IPS-20b (cell line): ENCODE results near the gene TXNRD3.

Source experiments
- H3K27ac ChIP-seq: one replicate; pipeline ENCODE4 v1.5.1; 2013; ENCODE audit warnings: low read length
- H3K27me3 ChIP-seq: 2 replicates; pipeline ENCODE4 v1.6.1; 2013; ENCODE audit warnings: mild to moderate bottlenecking, low read length, inconsistent platforms; ENCODE audit not compliant: insufficient read depth
- H3K36me3 ChIP-seq: 2 replicates; pipeline ENCODE4 v1.6.1; 2013; ENCODE audit warnings: low read depth, mild to moderate bottlenecking, inconsistent platforms, low read length, moderate library complexity; ENCODE audit not compliant: insufficient read depth
- H3K4me1 ChIP-seq: 2 replicates; pipeline ENCODE4 v1.6.1; 2013; ENCODE audit warnings: mild to moderate bottlenecking, control low read depth, inconsistent platforms, low read length, moderate library complexity; ENCODE audit not compliant: insufficient read depth
- H3K4me3 ChIP-seq: 2 replicates; pipeline ENCODE4 v1.5.1; 2013; ENCODE audit warnings: mild to moderate bottlenecking, low read length, inconsistent platforms
- H3K9ac ChIP-seq: 2 replicates; pipeline ENCODE4 v1.6.1; 2013; ENCODE audit warnings: low read depth, mild to moderate bottlenecking, inconsistent platforms, low read length, moderate library complexity
- H3K9me3 ChIP-seq: 2 replicates; pipeline ENCODE4 v1.6.1; 2013; ENCODE audit warnings: mild to moderate bottlenecking, low read depth, low read length, inconsistent platforms; ENCODE audit not compliant: insufficient read depth

Gene TXNRD3

GRCh38 chr3:126654571-126655383 lies at the start of gene TXNRD3:
Gene TXNRD3 (minus strand): TSS chr3:126655124.
- H3K27ac ChIP-seq: no peak within 1 kb of the TSS
- H3K9ac ChIP-seq: peak within 1 kb of the TSS; percentile 63; the same call in 1 of the 2 replicates

GRCh38 chr3:126703512-126704493 lies 48.9 kb upstream of the TXNRD3 start, which contains the start of gene CHCHD6:
Gene CHCHD6 (plus strand): TSS chr3:126704240. CDS start chr3:126704313, 73 bp downstream.
- Histone ChIP-seq H3K27ac (no peak within 1 kb of the TSS), H3K9me3 (no peaks in the 10 kb centered on the region), H3K9ac (peak within 1 kb of the TSS; percentile 61; the same call in 1 of the 2 replicates), H3K4me3 (peak within 1 kb of the TSS; percentile 76), H3K4me1 (peaks cover 5% of the 10 kb centered on the region; the same call in 1 of the 2 replicates), H3K27me3 (peaks cover 30% of the 10 kb centered on the region), H3K36me3 (peaks cover 4% of the 10 kb centered on the region; the same call in 1 of the 2 replicates)

More at GRCh38 chr3:126654571-126655383, at the start of gene TXNRD3:
- H3K4me3 ChIP-seq: peak within 1 kb of the TSS; percentile 70
- H3K36me3 ChIP-seq: no peaks in the 10 kb centered on the region
- H3K4me1 ChIP-seq: no peaks in the 10 kb centered on the region
- H3K27me3 ChIP-seq: peaks cover 39% of the 10 kb centered on the region
- H3K9me3 ChIP-seq: 0 out of 2 replicates have a peak, but pooled peaks cover 6% of the 10 kb centered on the region

- no peak overlapping the region for H3K4me3 ChIP-seq
- H3K9me3 ChIP-seq: no peaks in the 10 kb centered on the region
- no peak overlapping the region for H3K27ac ChIP-seq
These were observed 44.1 kb upstream of the TXNRD3 start for GRCh38 chr3:126699011-126699410.

GRCh38 chr3:126696701-126697267 lies 41.9 kb upstream of the TXNRD3 start:
- no peaks in the 10 kb centered on the region for H3K27me3 ChIP-seq
- H3K9ac ChIP-seq: no peak overlapping the region
- no peak overlapping the region for H3K4me3 ChIP-seq
- no peaks in the 10 kb centered on the region for H3K4me1 ChIP-seq
- H3K9me3 ChIP-seq: no peaks in the 10 kb centered on the region
- no peaks in the 10 kb centered on the region for H3K36me3 ChIP-seq
- no peak overlapping the region for H3K27ac ChIP-seq

More at GRCh38 chr3:126699011-126699410, 44.1 kb upstream of the TXNRD3 start:
- Histone ChIP-seq H3K27me3 (peaks cover 18% of the 10 kb centered on the region), H3K9ac (no peak overlapping the region), H3K4me1 (no peaks in the 10 kb centered on the region), H3K36me3 (no peaks in the 10 kb centered on the region)

GRCh38 chr3:126693921-126694320 lies 39.0 kb upstream of the TXNRD3 start:
- no peaks in the 10 kb centered on the region for H3K4me1 ChIP-seq
- H3K27ac ChIP-seq: no peak overlapping the region
- H3K27me3 ChIP-seq: no peaks in the 10 kb centered on the region
- no peaks in the 10 kb centered on the region for H3K36me3 ChIP-seq
- no peak overlapping the region for H3K9ac ChIP-seq
- H3K9me3 ChIP-seq: no peaks in the 10 kb centered on the region
- no peak overlapping the region for H3K4me3 ChIP-seq

GRCh38 chr3:126692858-126693257 lies 37.9 kb upstream of the TXNRD3 start:
- Histone ChIP-seq H3K36me3 (no peaks in the 10 kb centered on the region), H3K9me3 (no peaks in the 10 kb centered on the region), H3K4me1 (no peaks in the 10 kb centered on the region), H3K27ac (no peak overlapping the region), H3K27me3 (no peaks in the 10 kb centered on the region), H3K4me3 (no peak overlapping the region), H3K9ac (no peak overlapping the region)

GRCh38 chr3:126691765-126692164 lies 36.8 kb upstream of the TXNRD3 start:
- Histone ChIP-seq H3K27ac (no peak overlapping the region), H3K9ac (no peak overlapping the region), H3K36me3 (no peaks in the 10 kb centered on the region), H3K4me1 (no peaks in the 10 kb centered on the region), H3K4me3 (no peak overlapping the region), H3K9me3 (no peaks in the 10 kb centered on the region), H3K27me3 (no peaks in the 10 kb centered on the region)

GRCh38 chr3:126685493-126685892 lies 30.6 kb upstream of the TXNRD3 start:
- Histone ChIP-seq H3K27ac (no peak overlapping the region), H3K27me3 (peaks cover 10% of the 10 kb centered on the region), H3K4me3 (no peak overlapping the region), H3K4me1 (no peaks in the 10 kb centered on the region), H3K36me3 (no peaks in the 10 kb centered on the region), H3K9me3 (no peaks in the 10 kb centered on the region), H3K9ac (no peak overlapping the region)

GRCh38 chr3:126685021-126685420 lies 30.1 kb upstream of the TXNRD3 start:
- no peak overlapping the region for H3K9ac ChIP-seq
- H3K9me3 ChIP-seq: no peaks in the 10 kb centered on the region
- no peaks in the 10 kb centered on the region for H3K36me3 ChIP-seq
- no peak overlapping the region for H3K4me3 ChIP-seq
- no peaks in the 10 kb centered on the region for H3K4me1 ChIP-seq
- H3K27me3 ChIP-seq: peaks cover 14% of the 10 kb centered on the region
- no peak overlapping the region for H3K27ac ChIP-seq

GRCh38 chr3:126684218-126684751 lies 29.4 kb upstream of the TXNRD3 start:
- no peaks in the 10 kb centered on the region for H3K36me3 ChIP-seq
- no peak overlapping the region for H3K4me3 ChIP-seq
- no peak overlapping the region for H3K27ac ChIP-seq
- H3K27me3 ChIP-seq: peaks cover 22% of the 10 kb centered on the region
- no peaks in the 10 kb centered on the region for H3K9me3 ChIP-seq
- H3K9ac ChIP-seq: no peak overlapping the region
- no peaks in the 10 kb centered on the region for H3K4me1 ChIP-seq

- H3K9ac ChIP-seq: no peak overlapping the region
- H3K27me3 ChIP-seq: peaks cover 33% of the 10 kb centered on the region
- no peaks in the 10 kb centered on the region for H3K4me1 ChIP-seq
- H3K27ac ChIP-seq: no peak overlapping the region
- no peaks in the 10 kb centered on the region for H3K9me3 ChIP-seq
- H3K4me3 ChIP-seq: no peak overlapping the region
- no peaks in the 10 kb centered on the region for H3K36me3 ChIP-seq
These were observed 28.1 kb upstream of the TXNRD3 start for GRCh38 chr3:126683069-126683468.
